DMS114 treated with DMSO at 0.1 percent for 48 hours (cell line): ENCODE data around the gene NPIPB12.
"Not testable (repeated sequence)": the region's sequence is repeated elsewhere in the genome, so short reads cannot be mapped to it uniquely, and the experiment has no call there.

Source experiments
- DNase-seq: peaks from one replicate; lab custom pipeline; 2025; ENCODE audit not compliant: unreplicated experiment; lab: John Stamatoyannopoulos, UW

Gene NPIPB12

DNA sequence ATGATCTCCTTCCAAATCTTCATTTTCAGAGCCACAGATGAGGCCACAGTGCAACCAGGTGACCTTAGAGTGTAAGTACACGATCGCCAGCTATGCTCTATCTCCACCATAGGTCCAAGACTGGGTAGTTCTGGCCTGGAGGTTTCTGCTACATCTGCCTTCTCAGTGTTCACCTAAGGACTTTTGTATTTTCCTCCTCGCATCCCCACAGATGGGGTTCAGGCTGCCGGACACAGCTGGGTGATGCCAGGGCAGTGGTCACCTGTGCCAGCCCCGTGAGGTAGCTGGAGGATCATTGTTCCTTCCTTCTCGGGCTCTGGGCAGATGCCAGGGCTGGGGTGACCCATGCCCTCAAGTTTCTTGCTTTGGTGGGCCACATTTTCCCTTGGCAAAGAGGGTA lies at the start of gene NPIPB12:
NPIPB12 (minus strand) TSS at position 101 of the 400 bp plus-strand sequence.
- DNase-seq = not testable (repeated sequence)

DNA sequence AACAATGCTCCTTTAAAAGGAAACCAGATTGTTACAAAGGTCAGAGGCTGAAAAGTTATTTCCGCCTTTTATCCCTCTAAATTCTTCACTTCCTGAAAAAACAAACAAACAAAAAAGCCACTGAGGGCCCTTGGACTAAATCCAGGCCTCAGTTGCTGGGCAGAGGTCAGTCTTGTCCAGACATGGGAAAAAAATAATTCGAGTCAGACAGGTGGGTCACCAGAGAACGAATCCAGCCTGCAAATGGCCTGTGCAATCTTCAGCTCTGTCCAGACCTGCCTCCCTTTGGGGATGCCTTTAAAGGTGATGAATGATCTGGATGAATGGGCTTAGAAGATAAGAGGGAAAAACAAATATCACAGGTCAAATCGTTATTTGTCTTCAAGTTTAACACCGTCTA lies 15.3 kb upstream of the NPIPB12 start:
- DNase-seq = not testable (repeated sequence)

GRCh38 chr16:29482276-29482675 lies 23.9 kb downstream of the NPIPB12 start:
- DNase-seq = not testable (repeated sequence)

DNA sequence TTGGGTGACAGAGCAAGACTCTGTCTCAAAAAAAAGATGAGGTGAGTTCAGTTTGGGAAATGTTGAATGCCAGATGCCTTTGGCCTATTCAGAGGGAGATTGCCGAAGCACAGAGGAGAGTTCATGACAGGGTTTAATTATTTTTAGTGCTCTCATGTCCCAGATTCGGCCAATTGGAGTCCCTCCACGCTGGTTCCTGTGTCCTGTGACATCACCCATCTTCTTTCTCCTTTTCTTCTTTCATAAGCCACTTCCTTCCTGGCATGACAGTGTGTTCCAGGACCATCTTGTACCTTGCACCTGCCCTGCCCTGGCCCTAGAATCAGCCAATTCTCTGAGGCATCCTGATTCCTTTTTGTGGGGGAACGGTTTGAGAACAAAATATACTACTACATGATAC lies 34.1 kb downstream of the NPIPB12 start:
- not testable (repeated sequence) for DNase-seq

DNA sequence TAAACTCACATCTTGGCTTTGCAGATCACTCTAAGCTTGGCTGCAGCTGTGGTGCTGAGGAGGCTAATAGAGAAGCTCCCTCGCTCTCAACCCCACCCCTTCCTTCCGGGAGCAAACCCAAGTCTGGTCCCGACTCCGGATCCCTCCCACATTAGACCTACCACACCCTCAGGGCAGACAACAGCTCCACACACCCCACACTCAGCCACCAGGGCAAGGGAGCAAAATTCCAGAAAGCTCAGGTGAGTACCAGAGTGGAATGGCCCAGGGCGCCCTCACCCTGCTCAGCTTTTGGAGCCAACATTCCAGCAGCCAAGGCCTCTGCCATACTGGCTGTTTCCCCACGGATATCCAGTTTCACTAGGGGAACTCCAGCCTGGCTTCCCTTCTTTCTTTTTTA lies 36.5 kb downstream of the NPIPB12 start:
- DNase-seq = not testable (repeated sequence)

DNA sequence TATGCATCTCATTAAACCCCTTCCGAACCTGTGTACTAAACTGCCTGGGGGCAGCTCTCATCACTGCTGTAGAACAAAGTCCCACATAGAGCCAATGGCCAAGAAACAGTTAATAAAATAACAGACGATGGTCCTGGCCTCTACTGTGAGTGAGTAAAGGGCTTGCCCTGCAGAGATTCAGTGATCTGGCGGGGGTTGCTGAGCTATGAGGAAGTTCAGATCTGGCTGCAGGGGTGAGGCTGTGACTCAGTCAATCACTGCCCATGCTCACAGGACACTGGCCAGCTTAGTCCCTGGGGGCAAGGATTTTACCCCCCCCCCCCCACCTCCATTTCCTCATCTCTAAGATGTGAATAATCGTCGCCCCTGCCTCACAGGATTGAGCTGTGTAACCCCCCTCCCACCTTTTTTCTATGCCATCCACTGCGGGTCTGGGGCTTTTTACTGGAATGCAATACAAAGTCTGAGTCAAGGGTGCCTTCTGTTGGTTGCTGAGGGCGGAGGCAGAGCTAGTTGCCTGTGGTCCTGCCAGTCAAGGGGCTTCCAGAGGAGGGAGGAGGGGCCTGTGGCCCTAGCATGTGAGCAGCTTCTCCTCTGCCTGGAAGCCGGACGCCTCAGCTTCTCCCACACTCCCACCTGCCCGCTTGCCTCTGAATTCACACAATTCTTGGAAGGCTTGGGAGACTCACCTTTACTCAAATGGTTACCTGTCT lies 38.4 kb downstream of the NPIPB12 start:
- not testable (repeated sequence) for DNase-seq

GRCh38 chr16:29466904-29467303 lies 39.3 kb downstream of the NPIPB12 start:
- DNase-seq = not testable (repeated sequence)

GRCh38 chr16:29465985-29466824 lies 40.0 kb downstream of the NPIPB12 start:
- not testable (repeated sequence) for DNase-seq

- DNase-seq = not testable (repeated sequence)
Observed at GRCh38 chr16:29460647-29461030, 45.6 kb downstream of the NPIPB12 start.

GRCh38 chr16:29459706-29460646 lies 46.2 kb downstream of the NPIPB12 start, which contains the start of gene SULT1A4:
Gene SULT1A4, plus strand, starts transcription at chr16:29459913. Its CDS starts 1,473 bp downstream, at chr16:29461386.
- not testable (repeated sequence) for DNase-seq

DNA sequence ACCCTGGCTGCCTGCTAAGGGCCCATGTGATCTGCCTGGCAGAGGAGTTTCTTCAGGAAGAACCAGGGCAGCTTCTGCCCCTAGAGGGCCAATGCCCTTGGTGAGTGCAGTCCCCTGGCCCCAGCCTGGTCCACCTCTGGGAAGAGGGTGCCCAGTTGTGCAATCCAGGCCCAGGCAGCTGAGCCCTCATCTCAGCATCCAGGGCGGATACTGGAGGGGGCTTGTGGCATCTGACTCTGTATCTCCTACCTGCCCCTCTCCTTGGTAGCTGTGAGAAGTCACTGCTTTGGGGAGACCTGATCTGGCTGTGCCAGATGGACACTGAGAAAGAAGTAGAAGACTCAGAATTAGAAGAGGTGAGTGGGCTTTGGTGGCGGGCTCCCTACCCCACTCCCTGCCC lies 48.5 kb downstream of the NPIPB12 start:
- not testable (repeated sequence) for DNase-seq

DNA sequence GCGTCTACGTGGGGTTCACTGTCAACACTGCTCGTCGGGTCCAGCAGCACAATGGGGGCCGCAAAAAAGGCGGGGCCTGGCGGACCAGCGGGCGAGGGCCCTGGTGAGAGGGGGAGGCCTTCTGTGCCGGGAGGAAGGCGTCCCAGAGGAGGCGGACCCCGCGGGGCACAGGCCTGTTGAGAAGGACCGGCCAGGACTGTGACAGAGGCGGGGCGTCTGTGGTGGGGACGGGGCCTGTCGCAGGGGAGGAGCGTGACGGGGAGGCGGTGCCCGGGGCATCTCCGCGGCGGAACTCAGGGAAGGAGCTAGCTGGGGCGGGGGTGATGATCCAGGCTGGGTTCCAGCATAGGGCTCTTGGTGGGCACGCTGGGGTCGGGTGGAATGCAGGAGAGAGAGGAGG lies 51.4 kb downstream of the NPIPB12 start:
- not testable (repeated sequence) for DNase-seq

DNA sequence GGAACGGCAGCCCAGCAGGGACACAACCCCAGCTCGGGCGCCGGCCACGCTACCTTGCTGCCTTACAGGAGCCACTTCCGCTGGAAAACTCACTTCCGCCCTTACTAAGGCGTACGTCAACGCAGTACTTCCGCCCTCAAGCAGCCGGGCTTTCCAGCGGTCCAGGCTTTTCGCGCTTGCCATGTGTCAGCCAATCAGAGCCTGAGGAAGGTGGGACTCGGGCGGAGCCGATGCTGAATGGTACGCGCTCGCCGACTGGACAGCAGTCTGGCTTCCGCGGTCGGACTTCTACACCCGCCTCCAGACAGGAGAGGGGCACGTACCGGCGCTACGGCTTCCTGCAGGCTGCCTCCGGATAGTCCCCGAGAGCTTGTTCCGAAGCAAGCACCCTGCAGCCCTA lies 51.9 kb downstream of the NPIPB12 start, which contains the start of the genes BOLA2 and SLX1B:
BOLA2 (minus strand) TSS at position 83 of the 400 bp plus-strand sequence. CDS start 98 bp downstream, outside the sequence.
SLX1B (plus strand) TSS at position 265 of the 400 bp plus-strand sequence.
- DNase-seq = not testable (repeated sequence)

DNA sequence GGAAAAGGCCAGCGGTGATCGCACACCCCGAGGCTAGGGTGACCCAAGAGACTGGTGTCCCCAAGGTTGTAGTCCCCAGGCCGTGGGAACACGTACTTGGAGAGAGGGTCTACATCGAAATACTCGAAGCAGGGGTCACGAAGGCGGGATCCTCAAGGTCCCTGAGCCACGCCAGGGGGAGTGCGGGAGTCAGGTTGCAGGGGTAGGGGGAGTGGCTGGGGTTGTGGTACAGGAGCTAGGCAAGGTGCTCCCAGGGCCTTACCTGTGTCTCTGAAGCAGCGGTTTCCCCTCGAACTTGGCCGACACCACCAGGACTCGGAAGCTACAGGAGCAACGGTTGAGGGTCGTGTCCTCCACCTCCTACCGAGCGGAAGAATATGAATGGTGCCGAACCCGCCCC lies 52.5 kb downstream of the NPIPB12 start:
- not testable (repeated sequence) for DNase-seq
